NCI-H146 treated with DMSO at 0.1 percent for 48 hours (cell line): ENCODE results near the gene ASTN2.
"Not testable (repeated sequence)": the region's sequence is repeated elsewhere in the genome, so short reads cannot be mapped to it uniquely, and the experiment has no call there.

Experiments used
- DNase-seq: peaks from one replicate; lab custom pipeline; 2025; ENCODE audit not compliant: unreplicated experiment; lab: John Stamatoyannopoulos, UW

ASTN2 gene

GRCh38 chr9:116716438-116716837 lies 698.4 kb downstream of the ASTN2 start:
- DNase-seq, result no peak

GRCh38 chr9:116715751-116716150 lies 699.1 kb downstream of the ASTN2 start:
- DNase-seq, result peak; percentile 3

GRCh38 chr9:116713271-116713670 lies 701.6 kb downstream of the ASTN2 start:
- peak; percentile 53 for DNase-seq

- no peak for DNase-seq
These were observed 702.1 kb downstream of the ASTN2 start for GRCh38 chr9:116712781-116713180.

- no peak for DNase-seq
These were observed 708.3 kb downstream of the ASTN2 start for GRCh38 chr9:116706310-116707290.

GRCh38 chr9:116705531-116705930 lies 709.3 kb downstream of the ASTN2 start:
- no peak for DNase-seq

- DNase-seq, result no peak
These were observed 710.4 kb downstream of the ASTN2 start for GRCh38 chr9:116704470-116704869.

- DNase-seq, result no peak
These were observed 711.2 kb downstream of the ASTN2 start for GRCh38 chr9:116703634-116704033.

- no peak for DNase-seq
These were observed 712.8 kb downstream of the ASTN2 start for GRCh38 chr9:116701940-116702642.

GRCh38 chr9:116700882-116701865 lies 713.7 kb downstream of the ASTN2 start:
- DNase-seq, result peak; percentile 6

GRCh38 chr9:116700279-116700678 lies 714.6 kb downstream of the ASTN2 start:
- DNase-seq, result no peak

- no peak for DNase-seq
These were observed 717.0 kb downstream of the ASTN2 start for GRCh38 chr9:116697887-116698286.

GRCh38 chr9:116697362-116697761 lies 717.5 kb downstream of the ASTN2 start:
- DNase-seq, result no peak

GRCh38 chr9:116695438-116695837 lies 719.4 kb downstream of the ASTN2 start:
- DNase-seq, result no peak

- no peak for DNase-seq
These were observed 720.0 kb downstream of the ASTN2 start for GRCh38 chr9:116694785-116695291.

- DNase-seq, result no peak
These were observed 721.6 kb downstream of the ASTN2 start for GRCh38 chr9:116693233-116693731.

GRCh38 chr9:116692616-116693015 lies 722.2 kb downstream of the ASTN2 start:
- DNase-seq, result no peak

- no peak for DNase-seq
These were observed 723.2 kb downstream of the ASTN2 start for GRCh38 chr9:116691607-116692006.

- DNase-seq, result not testable (repeated sequence)
These were observed 724.1 kb downstream of the ASTN2 start for GRCh38 chr9:116690805-116691204.

- no peak for DNase-seq
These were observed 725.3 kb downstream of the ASTN2 start for GRCh38 chr9:116689486-116690032.
